ENCODE results near the gene RREB1. TPM values are rescaled to one million over a fixed set of nuclear protein-coding genes. Genes with fewer than 3 reads are reported as not detected.

The RREB1 gene
- total RNA-seq, 1 donor from 2014 or later, result 41.8 TPM

GRCh38 chr6:7166410-7167293, 58.9 kb downstream of the RREB1 start:
- peaks cover 7% of the 10 kb centered on the region for H3K36me3 Mint-ChIP-seq (ENCODE audit: low read depth, unreplicated experiment)
- H3K27me3 Mint-ChIP-seq (ENCODE audit: low read depth, unreplicated experiment), result no peaks in the 10 kb centered on the region
- H3K4me3 ChIP-seq (ENCODE audit: insufficient read depth, low read depth, low read length), result no peak overlapping the region
- no peaks in the 10 kb centered on the region for H3K9me3 Mint-ChIP-seq (ENCODE audit: unreplicated experiment)
- H4K20me1 ChIP-seq (ENCODE audit: insufficient read depth, low read length), result peaks cover 83% of the 10 kb centered on the region
- peak overlapping the region; percentile 66 for H3K27ac ChIP-seq (ENCODE audit: low read depth, low read length)
- H3K9me3 ChIP-seq (ENCODE audit: insufficient read depth, low read depth, low read length), result no peaks in the 10 kb centered on the region
- peak overlapping the region; percentile 50 for H3K27ac Mint-ChIP-seq (ENCODE audit: unreplicated experiment)
- H3K79me2 ChIP-seq (ENCODE audit: insufficient read depth, low read length), result peaks cover 95% of the 10 kb centered on the region
- FAIRE-seq (no peak), DNase-seq (ENCODE audit: low read depth) (peak; percentile 82)
- no peaks in the 10 kb centered on the region for H3K36me3 ChIP-seq (ENCODE audit: insufficient read depth, low read length)
- H3K4me3 Mint-ChIP-seq (ENCODE audit: unreplicated experiment), result no peak overlapping the region
- TF ChIP-seq EZH2 (IDR thresholded peaks at IDR 0.05; ENCODE audit: insufficient read depth, low read length), result no peak
- H3K4me2 ChIP-seq (ENCODE audit: low read length), result peak overlapping the region; percentile 48
- H3K27me3 ChIP-seq (ENCODE audit: insufficient read depth, low read length), result no peaks in the 10 kb centered on the region
- no peak overlapping the region for H2AFZ ChIP-seq (ENCODE audit: low read depth, low read length)
- H3K9ac ChIP-seq (ENCODE audit: low read length), result peak overlapping the region; percentile 44
- peaks cover 24% of the 10 kb centered on the region for H3K4me1 ChIP-seq (ENCODE audit: insufficient read depth, low read length)
- peaks cover 47% of the 10 kb centered on the region for H3K4me1 Mint-ChIP-seq (ENCODE audit: low read depth, unreplicated experiment)

GRCh38 chr6:7169296-7169721, 61.5 kb downstream of the RREB1 start:
- no peak overlapping the region for H3K4me3 Mint-ChIP-seq (ENCODE audit: unreplicated experiment)
- Histone ChIP-seq H3K27me3 (ENCODE audit: insufficient read depth, low read length) (no peaks in the 10 kb centered on the region), H4K20me1 (ENCODE audit: insufficient read depth, low read length) (peaks cover 90% of the 10 kb centered on the region), H3K79me2 (ENCODE audit: insufficient read depth, low read length) (peaks cover 98% of the 10 kb centered on the region), H3K4me1 (ENCODE audit: insufficient read depth, low read length) (peaks cover 32% of the 10 kb centered on the region), H3K27ac (ENCODE audit: low read depth, low read length) (no peak overlapping the region), H3K36me3 (ENCODE audit: insufficient read depth, low read length) (no peaks in the 10 kb centered on the region), H2AFZ (ENCODE audit: low read depth, low read length) (no peak overlapping the region), H3K4me2 (ENCODE audit: low read length) (no peak overlapping the region), H3K9me3 (ENCODE audit: insufficient read depth, low read depth, low read length) (no peaks in the 10 kb centered on the region), H3K9ac (ENCODE audit: low read length) (no peak overlapping the region), H3K4me3 (ENCODE audit: insufficient read depth, low read depth, low read length) (no peak overlapping the region)
- H3K27ac Mint-ChIP-seq (ENCODE audit: unreplicated experiment), result peak overlapping the region; percentile 19
- H3K4me1 Mint-ChIP-seq (ENCODE audit: low read depth, unreplicated experiment), result peaks cover 50% of the 10 kb centered on the region
- peaks cover 3% of the 10 kb centered on the region for H3K36me3 Mint-ChIP-seq (ENCODE audit: low read depth, unreplicated experiment)
- FAIRE-seq (no peak), DNase-seq (ENCODE audit: low read depth) (no peak)
- no peaks in the 10 kb centered on the region for H3K27me3 Mint-ChIP-seq (ENCODE audit: low read depth, unreplicated experiment)
- H3K9me3 Mint-ChIP-seq (ENCODE audit: unreplicated experiment), result no peaks in the 10 kb centered on the region
- TF ChIP-seq CTCF (IDR thresholded peaks at IDR 0.05; ENCODE audit: insufficient read depth, low read depth, low read length) (no peak), EZH2 (IDR thresholded peaks at IDR 0.05; ENCODE audit: insufficient read depth, low read length) (no peak)

GRCh38 chr6:7170117-7170732, 62.5 kb downstream of the RREB1 start:
- peaks cover 98% of the 10 kb centered on the region for H3K79me2 ChIP-seq (ENCODE audit: insufficient read depth, low read length)
- no peak overlapping the region for H3K9ac ChIP-seq (ENCODE audit: low read length)
- Mint-ChIP-seq H3K4me3 (ENCODE audit: unreplicated experiment) (no peak overlapping the region), H3K27ac (ENCODE audit: unreplicated experiment) (no peak overlapping the region), H3K36me3 (ENCODE audit: low read depth, unreplicated experiment) (peaks cover 3% of the 10 kb centered on the region), H3K9me3 (ENCODE audit: unreplicated experiment) (no peaks in the 10 kb centered on the region), H3K27me3 (ENCODE audit: low read depth, unreplicated experiment) (no peaks in the 10 kb centered on the region), H3K4me1 (ENCODE audit: low read depth, unreplicated experiment) (peaks cover 43% of the 10 kb centered on the region)
- H3K36me3 ChIP-seq (ENCODE audit: insufficient read depth, low read length), result no peaks in the 10 kb centered on the region
- no peaks in the 10 kb centered on the region for H3K9me3 ChIP-seq (ENCODE audit: insufficient read depth, low read depth, low read length)
- peaks cover 25% of the 10 kb centered on the region for H3K4me1 ChIP-seq (ENCODE audit: insufficient read depth, low read length)
- no peak overlapping the region for H3K4me2 ChIP-seq (ENCODE audit: low read length)
- no peak overlapping the region for H3K4me3 ChIP-seq (ENCODE audit: insufficient read depth, low read depth, low read length)
- H3K27me3 ChIP-seq (ENCODE audit: insufficient read depth, low read length), result no peaks in the 10 kb centered on the region
- TF ChIP-seq EZH2 (IDR thresholded peaks at IDR 0.05; ENCODE audit: insufficient read depth, low read length), result no peak
- no peak for TF ChIP-seq CTCF (IDR thresholded peaks at IDR 0.05; ENCODE audit: insufficient read depth, low read depth, low read length)
- H2AFZ ChIP-seq (ENCODE audit: low read depth, low read length), result no peak overlapping the region
- DNase-seq (ENCODE audit: low read depth) (no peak), FAIRE-seq (no peak)
- peaks cover 90% of the 10 kb centered on the region for H4K20me1 ChIP-seq (ENCODE audit: insufficient read depth, low read length)
- no peak overlapping the region for H3K27ac ChIP-seq (ENCODE audit: low read depth, low read length)
